GM06990 (cell line): ENCODE measurements around the gene GPRIN2.

Experiments used
- DNase-seq: peaks from one replicate; pipeline ENCODE4 v3.0.0-alpha.2; 2011; ENCODE audit not compliant: insufficient read length; ENCODE audit errors: extremely low read depth
- H3K27me3 ChIP-seq: replicated peaks from 2 replicates; pipeline ENCODE4 v1.6.0; 2011; ENCODE audit warnings: low read length; ENCODE audit not compliant: control insufficient read depth, insufficient read depth
- H3K36me3 ChIP-seq: 2 replicates; pipeline ENCODE4 v1.5.1; 2011; ENCODE audit warnings: low read length; ENCODE audit not compliant: control insufficient read depth, insufficient read depth
- H3K4me3 ChIP-seq: replicated peaks from 2 replicates; pipeline ENCODE4 v1.5.1; 2011; ENCODE audit warnings: low read depth, mild to moderate bottlenecking, control low read depth, low read length
- TF ChIP-seq, protein P1 (sequence below): IDR thresholded peaks from 2 replicates; pipeline ENCODE4 v1.5.1; 2011; ENCODE audit warnings: low read length, control low read depth, mild to moderate bottlenecking, inconsistent platforms; ENCODE audit not compliant: insufficient read depth, poor library complexity, severe bottlenecking

The GPRIN2 gene

DNA sequence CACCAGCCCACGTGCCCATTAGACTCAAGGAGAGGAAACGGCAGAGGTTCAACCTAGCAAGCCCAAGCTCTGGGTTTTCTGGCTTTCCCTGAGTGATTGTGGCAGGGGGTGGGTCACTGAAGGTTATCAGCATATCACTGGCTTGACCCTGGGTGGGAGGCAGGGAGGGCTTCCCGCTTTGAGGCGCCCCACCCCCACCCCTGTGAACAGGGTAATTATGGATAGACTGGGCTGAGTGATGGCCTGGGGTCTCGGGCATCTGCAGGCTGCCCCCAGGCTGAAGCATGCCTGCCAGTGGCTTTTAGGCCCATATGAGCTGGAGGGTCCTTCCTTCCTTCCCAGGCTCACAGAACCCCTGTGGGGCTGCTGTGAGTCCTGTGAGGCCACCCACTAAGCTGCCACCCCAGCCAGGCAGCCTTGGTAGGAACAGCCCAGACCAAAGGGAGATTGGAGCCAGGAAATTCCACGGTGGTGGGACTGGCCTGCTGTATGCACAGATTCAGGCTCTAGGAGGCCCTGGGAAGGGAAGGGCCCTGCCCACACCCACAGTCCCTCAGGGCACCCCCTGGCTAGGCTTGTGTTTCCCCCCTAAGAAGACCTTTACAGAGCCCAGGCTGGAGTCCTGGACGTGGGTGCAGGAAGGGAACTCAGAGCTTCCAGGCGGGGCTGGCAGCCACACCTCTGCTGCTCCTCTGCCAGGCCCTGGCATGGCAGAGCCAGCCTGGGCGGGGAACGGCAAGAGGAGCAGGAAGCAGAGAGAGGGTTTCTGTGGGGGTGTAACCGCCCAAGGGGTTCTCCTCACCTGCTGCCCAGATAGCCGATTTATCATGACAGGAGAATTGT, 33.1 kb downstream of the GPRIN2 start:
- TF ChIP-seq, protein P1, sequence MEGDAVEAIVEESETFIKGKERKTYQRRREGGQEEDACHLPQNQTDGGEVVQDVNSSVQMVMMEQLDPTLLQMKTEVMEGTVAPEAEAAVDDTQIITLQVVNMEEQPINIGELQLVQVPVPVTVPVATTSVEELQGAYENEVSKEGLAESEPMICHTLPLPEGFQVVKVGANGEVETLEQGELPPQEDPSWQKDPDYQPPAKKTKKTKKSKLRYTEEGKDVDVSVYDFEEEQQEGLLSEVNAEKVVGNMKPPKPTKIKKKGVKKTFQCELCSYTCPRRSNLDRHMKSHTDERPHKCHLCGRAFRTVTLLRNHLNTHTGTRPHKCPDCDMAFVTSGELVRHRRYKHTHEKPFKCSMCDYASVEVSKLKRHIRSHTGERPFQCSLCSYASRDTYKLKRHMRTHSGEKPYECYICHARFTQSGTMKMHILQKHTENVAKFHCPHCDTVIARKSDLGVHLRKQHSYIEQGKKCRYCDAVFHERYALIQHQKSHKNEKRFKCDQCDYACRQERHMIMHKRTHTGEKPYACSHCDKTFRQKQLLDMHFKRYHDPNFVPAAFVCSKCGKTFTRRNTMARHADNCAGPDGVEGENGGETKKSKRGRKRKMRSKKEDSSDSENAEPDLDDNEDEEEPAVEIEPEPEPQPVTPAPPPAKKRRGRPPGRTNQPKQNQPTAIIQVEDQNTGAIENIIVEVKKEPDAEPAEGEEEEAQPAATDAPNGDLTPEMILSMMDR = no peak
- Histone ChIP-seq H3K4me3 (no peak overlapping the region), H3K36me3 (no peaks in the 10 kb centered on the region), H3K27me3 (peaks cover 3% of the 10 kb centered on the region; the same call in 1 of the 2 replicates)
- no peak for DNase-seq

DNA sequence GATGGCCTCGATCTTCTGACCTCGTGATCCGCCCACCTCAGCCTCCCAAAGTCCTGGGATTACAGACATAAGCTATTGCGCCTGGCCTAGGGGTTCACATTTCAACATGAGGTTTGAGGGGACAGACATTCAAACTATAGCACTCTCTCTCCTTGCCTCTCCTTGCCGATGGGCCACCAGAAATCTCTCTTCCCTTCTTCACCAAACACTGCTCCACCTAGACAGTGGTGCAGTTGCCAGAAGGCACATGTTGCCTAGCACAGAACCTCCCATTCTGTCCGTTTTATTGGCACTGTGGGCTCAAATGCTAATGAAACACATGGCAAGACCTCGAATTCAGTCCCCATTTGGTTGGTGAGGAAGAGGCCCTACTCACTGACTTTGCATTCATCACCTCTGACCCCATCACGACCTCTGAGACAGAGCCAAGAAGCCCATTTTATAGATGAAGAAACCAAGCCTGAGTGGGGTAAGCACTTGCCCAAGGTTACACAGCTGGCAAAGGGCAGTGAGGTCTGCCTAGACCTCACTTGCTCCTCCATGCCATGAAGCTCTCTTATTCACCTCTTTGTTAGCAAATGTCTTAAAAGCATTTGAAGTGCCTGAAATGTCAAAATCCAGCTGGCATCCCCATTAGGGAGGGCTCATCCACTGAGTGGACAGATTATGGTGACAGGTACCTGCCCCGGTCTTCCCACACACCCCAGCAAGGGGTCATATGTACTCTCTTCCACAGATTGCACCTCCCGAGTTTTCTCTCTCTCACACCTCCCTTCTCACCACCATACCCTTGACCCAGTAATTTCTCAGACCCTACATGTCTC, 34.0 kb downstream of the GPRIN2 start:
- no peak overlapping the region for H3K4me3 ChIP-seq
- TF ChIP-seq, protein P1 = no peak
- H3K36me3 ChIP-seq = no peaks in the 10 kb centered on the region
- DNase-seq = no peak
- peaks cover 3% of the 10 kb centered on the region; the same call in 1 of the 2 replicates for H3K27me3 ChIP-seq

DNA sequence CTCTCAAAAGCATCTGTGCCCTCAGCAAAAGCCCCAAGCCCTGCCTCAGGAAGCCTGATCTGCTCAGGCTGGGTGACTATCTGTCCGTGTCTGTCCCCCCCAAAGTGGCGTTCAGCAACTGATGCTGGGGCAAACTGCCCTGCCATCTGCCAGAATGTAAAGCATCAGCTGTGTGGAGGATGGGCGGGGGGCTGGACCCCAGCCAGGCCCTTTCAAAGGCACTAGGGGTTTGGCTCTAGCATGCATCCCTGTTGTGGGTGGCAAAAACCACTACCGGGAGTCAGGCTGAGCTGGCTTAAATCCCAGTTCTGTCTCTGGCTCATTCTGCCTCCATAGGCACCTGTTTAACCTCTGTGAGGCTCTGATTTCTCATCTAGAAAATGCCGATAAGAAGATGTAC, 35.5 kb downstream of the GPRIN2 start:
- no peak for DNase-seq
- TF ChIP-seq, protein P1 = no peak
- no peaks in the 10 kb centered on the region for H3K36me3 ChIP-seq
- no peak overlapping the region for H3K4me3 ChIP-seq
- H3K27me3 ChIP-seq = peaks cover 5% of the 10 kb centered on the region

DNA sequence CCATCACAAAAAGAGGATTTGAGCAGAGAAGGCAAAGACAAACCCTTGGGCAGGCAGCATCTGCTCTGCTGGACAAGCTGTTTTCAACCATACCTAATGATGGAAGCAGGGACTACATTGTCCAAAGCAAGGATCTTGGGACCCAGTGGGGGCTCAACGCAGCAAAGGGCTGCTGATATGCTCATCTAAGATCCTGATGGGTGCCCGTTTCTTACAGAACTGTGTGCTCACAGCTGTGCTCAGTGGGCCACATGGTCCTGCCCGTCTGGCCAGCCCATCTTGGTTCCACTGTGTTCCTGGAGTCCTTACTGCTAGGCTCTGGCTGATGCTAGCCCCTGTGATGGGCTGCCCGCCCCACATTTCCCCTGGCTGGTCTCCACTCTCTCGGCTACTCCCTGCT, 36.1 kb downstream of the GPRIN2 start:
- H3K36me3 ChIP-seq = no peaks in the 10 kb centered on the region
- TF ChIP-seq, protein P1 = no peak
- no peak for DNase-seq
- H3K4me3 ChIP-seq = no peak overlapping the region
- H3K27me3 ChIP-seq = peaks cover 5% of the 10 kb centered on the region

DNA sequence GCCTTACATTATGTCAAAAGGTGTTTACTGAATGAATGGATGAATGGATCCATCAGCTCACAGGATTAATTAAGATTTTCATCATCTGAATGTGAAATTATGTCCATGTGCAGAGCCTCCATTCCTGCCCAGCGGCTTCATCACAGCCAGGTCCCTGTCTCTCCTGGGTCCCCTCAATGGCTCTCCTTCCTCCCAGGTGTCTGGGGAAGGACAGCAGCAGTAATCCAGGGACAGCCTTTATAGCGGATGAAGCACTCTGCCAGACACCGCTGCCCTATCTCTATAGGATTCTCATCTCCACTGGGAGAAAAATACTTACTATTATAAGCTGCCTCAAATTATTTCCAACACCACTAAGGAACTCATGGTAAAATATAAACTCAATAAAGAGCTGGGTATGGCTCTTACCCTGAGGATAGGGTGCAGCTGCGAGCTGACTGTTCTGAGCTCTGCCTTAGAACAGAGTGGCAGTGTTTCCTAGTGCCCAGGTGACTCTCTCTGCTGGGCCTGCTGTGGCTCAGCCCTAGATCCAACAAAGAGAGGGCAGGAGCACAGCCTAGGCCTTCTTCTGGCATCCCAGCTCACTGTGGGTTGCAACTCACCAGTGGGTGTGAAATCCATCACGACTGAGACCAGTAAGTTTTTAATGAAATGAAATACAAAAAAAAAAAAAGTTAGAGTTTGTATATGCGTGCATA, 38.3 kb downstream of the GPRIN2 start:
- Histone ChIP-seq H3K4me3 (no peak overlapping the region), H3K36me3 (no peaks in the 10 kb centered on the region), H3K27me3 (peaks cover 10% of the 10 kb centered on the region)
- DNase-seq = no peak
- TF ChIP-seq, protein P1 = no peak
